PC-9 (cell line): Measurements from ENCODE around the gene VWA5B1. TPM values are rescaled to one million over a fixed set of nuclear protein-coding genes. Genes with fewer than 3 reads are reported as not detected.

Experiments
- BruUV-seq: library from RNA; stranded (reverse); fragments of 400-500 nt; replicated peaks from 2 replicates; lab custom pipeline; 2021; lab: Mats Ljungman, UMichigan
- CTCF ChIA-PET: fragments of 300-600 bp; sonication (Branson Sonifier 250); formaldehyde crosslinking; loops from one replicate; lab custom pipeline; 2022; ENCODE audit warnings: antibody characterized with exemption; lab: Charles Lee
- POLR2A ChIA-PET: fragments of 300-600 bp; sonication (Branson Sonifier 250); formaldehyde crosslinking; loops from one replicate; lab custom pipeline; 2022; ENCODE audit warnings: antibody characterized with exemption; ENCODE audit not compliant: unreplicated experiment; lab: Charles Lee
- DNase-seq, 2 experiments: peaks; one replicate each; pipeline versions ENCODE4 v3.0.0 to v3.0.0-alpha.2; 2015 to 2022; ENCODE audit warnings: mixed read lengths in 1 of 2
- H2AFZ ChIP-seq: fragments of 200-600 bp; sonication (generic); 2 replicates; pipeline ENCODE4 v1.8.1; 2017; ENCODE audit warnings: antibody characterized with exemption
- H3F3A ChIP-seq: fragments of 200-600 bp; sonication (generic); 2 replicates; pipeline ENCODE4 v1.8.1; 2017; ENCODE audit warnings: antibody characterized with exemption, mild to moderate bottlenecking, low read depth; ENCODE audit not compliant: insufficient read depth
- H3K27ac ChIP-seq: fragments of 200-600 bp; sonication (generic); 2 replicates; pipeline ENCODE4 v1.6.1; 2016; ENCODE audit warnings: mixed run types
- H3K27me3 ChIP-seq: fragments of 200-600 bp; sonication (generic); 2 replicates; pipeline ENCODE4 v1.6.1; 2016; ENCODE audit warnings: low read depth, mixed run types; ENCODE audit not compliant: insufficient read depth
- H3K36me3 ChIP-seq: fragments of 200-600 bp; sonication (generic); 2 replicates; pipeline ENCODE4 v1.6.1; 2016; ENCODE audit warnings: low read depth, mixed run types
- H3K4me1 ChIP-seq: fragments of 200-600 bp; sonication (generic); replicated peaks from 2 replicates; pipeline ENCODE4 v1.6.1; 2016; ENCODE audit warnings: mixed run types; ENCODE audit not compliant: insufficient read depth
- H3K4me2 ChIP-seq: fragments of 200-600 bp; sonication (generic); 2 replicates; pipeline ENCODE4 v1.6.1; 2017; ENCODE audit warnings: mixed run types
- H3K4me3 ChIP-seq: fragments of 200-600 bp; sonication (generic); 2 replicates; pipeline ENCODE4 v1.6.1; 2016; ENCODE audit warnings: mixed run types
- H3K79me2 ChIP-seq: fragments of 200-600 bp; sonication (generic); 2 replicates; pipeline ENCODE4 v1.6.1; 2017; ENCODE audit warnings: low read depth, mixed run types
- H3K9me2 ChIP-seq: fragments of 200-600 bp; sonication (generic); 2 replicates; pipeline ENCODE4 v1.8.1; 2017; ENCODE audit warnings: mild to moderate bottlenecking; ENCODE audit not compliant: insufficient read depth
- H3K9me3 ChIP-seq: fragments of 200-600 bp; sonication (generic); 2 replicates; pipeline ENCODE4 v1.8.1; 2016; ENCODE audit warnings: low read depth; ENCODE audit not compliant: insufficient read depth
- H4K20me1 ChIP-seq: fragments of 200-600 bp; sonication (generic); 2 replicates; pipeline ENCODE4 v1.8.1; 2017; ENCODE audit not compliant: insufficient read depth
- EZH2 ChIP-seq: fragments of 200-600 bp; sonication (generic); IDR thresholded peaks from 2 replicates; pipeline ENCODE4 v1.8.0; 2017; ENCODE audit warnings: antibody characterized with exemption, low read depth
- intact Hi-C: fragments of 100-400 bp; cut with micrococcal nuclease; formaldehyde crosslinking; loops from one replicate; pipeline ENCODE4 v1.10.0; 2022; ENCODE audit not compliant: unreplicated experiment
- total RNA-seq: library from RNA; stranded (reverse); gene quantifications from 2 replicates; pipeline ENCODE4 v1.2.3, GENCODE V29; 2021
- TF ChIP-seq, protein P1 (sequence below): fragments of 200-600 bp; sonication (generic); conservative IDR thresholded peaks from 2 replicates; pipeline ENCODE4 v1.6.1; 2017; ENCODE audit warnings: mixed run types, antibody characterized with exemption, mild to moderate bottlenecking, moderate library complexity

Gene VWA5B1
- total RNA-seq, 1 experiment from 2014 or later = not detected

DNA sequence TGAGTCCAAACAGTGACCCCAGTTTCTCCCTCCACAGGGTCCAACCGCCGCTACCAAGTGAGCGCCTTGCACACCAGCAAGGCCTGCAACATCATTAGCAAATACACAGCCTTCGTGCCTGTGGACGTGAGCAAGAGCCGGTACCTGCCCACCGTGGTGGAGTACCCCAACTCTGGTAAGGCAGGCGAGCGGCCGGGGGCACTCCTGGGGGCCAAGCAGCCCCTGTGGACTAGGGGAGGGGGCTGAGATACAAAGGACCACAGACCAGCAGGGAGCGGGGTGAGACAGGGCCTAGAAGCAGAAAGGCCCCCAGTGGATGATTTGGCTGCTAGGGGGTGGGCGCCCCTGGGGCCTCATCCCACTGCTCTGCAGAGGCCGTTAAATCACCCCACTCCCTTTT, 54.7 kb downstream of the VWA5B1 start:
- Histone ChIP-seq H3K9me3 (no peaks in the 10 kb centered on the region), H3K27ac (no peak overlapping the region), H3K4me1 (no peaks in the 10 kb centered on the region), H3K36me3 (no peaks in the 10 kb centered on the region), H3K4me3 (no peak overlapping the region), H4K20me1 (no peaks in the 10 kb centered on the region), H3K27me3 (no peaks in the 10 kb centered on the region), H2AFZ (no peak overlapping the region), H3K4me2 (no peak overlapping the region), H3F3A (no peaks in the 10 kb centered on the region), H3K79me2 (no peaks in the 10 kb centered on the region), H3K9me2 (no peaks in the 10 kb centered on the region)
- ChIA-PET POLR2A (no interaction called here), CTCF (no interaction called here)
- TF ChIP-seq EZH2 = no peak
- no peak for DNase-seq
- intact Hi-C loops = no loop called here
- no TSS peak for BruUV-seq

DNA sequence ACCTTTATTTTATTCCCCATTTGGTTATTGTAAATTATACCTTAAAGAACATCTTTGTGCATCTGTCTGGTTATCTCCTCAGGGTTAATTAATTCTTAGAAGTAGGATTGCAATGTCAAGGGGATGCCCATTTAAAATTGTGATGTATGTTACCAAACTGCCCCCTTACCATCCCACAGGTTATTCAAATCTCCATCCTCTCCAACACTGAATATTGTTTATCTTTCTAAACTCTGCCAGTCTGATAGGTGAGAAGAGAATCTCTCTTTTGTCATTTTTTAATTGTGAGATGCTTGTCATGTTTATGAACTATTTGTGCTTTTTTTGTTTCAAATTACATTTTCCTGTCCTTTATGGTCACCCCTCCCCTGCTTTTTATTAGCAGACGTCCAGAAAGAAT, 55.8 kb downstream of the VWA5B1 start:
- Histone ChIP-seq H3K27ac (no peak overlapping the region), H3K27me3 (no peaks in the 10 kb centered on the region), H3K4me3 (no peak overlapping the region), H4K20me1 (no peaks in the 10 kb centered on the region), H3K4me2 (no peak overlapping the region), H3K4me1 (no peaks in the 10 kb centered on the region), H2AFZ (no peak overlapping the region), H3K79me2 (no peaks in the 10 kb centered on the region), H3F3A (no peaks in the 10 kb centered on the region), H3K9me3 (no peaks in the 10 kb centered on the region), H3K36me3 (no peaks in the 10 kb centered on the region), H3K9me2 (no peaks in the 10 kb centered on the region)
- BruUV-seq = no TSS peak
- POLR2A ChIA-PET = interaction anchor here (0.6 kb wide), 1 partner anchor 433 kb away, joined by 3 read pairs; no protein-coding TSS in a partner anchor
- intact Hi-C loops = no loop called here
- CTCF ChIA-PET = no interaction called here
- TF ChIP-seq, protein P1, sequence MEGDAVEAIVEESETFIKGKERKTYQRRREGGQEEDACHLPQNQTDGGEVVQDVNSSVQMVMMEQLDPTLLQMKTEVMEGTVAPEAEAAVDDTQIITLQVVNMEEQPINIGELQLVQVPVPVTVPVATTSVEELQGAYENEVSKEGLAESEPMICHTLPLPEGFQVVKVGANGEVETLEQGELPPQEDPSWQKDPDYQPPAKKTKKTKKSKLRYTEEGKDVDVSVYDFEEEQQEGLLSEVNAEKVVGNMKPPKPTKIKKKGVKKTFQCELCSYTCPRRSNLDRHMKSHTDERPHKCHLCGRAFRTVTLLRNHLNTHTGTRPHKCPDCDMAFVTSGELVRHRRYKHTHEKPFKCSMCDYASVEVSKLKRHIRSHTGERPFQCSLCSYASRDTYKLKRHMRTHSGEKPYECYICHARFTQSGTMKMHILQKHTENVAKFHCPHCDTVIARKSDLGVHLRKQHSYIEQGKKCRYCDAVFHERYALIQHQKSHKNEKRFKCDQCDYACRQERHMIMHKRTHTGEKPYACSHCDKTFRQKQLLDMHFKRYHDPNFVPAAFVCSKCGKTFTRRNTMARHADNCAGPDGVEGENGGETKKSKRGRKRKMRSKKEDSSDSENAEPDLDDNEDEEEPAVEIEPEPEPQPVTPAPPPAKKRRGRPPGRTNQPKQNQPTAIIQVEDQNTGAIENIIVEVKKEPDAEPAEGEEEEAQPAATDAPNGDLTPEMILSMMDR = no peak
- no peak for DNase-seq

DNA sequence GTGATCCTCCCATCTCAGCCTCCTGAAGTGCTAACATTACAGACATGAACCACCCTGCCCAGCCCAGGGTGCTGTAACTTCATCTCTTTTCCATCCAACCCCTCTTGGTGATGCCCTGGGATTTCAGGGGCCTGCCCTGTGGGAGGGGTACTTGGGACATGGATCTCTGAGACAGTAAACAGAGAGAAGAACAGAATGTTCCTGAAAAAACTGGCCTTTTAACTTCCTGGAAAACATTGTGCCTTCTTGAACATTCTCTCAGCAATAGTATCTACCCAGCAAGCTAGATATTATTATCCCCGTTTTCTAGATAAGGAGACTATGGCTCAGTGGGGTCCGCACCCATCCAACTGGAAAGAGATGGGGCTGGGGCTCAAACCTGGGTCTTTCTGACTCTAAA, 57.0 kb downstream of the VWA5B1 start:
- intact Hi-C loops = no loop called here
- CTCF ChIA-PET = interaction anchor here (0.6 kb wide), 1 partner anchor 239 kb away, joined by 4 read pairs; no protein-coding TSS in a partner anchor
- no peak overlapping the region for H3K4me2 ChIP-seq
- POLR2A ChIA-PET = no interaction called here
- no peak overlapping the region for H2AFZ ChIP-seq
- H3K4me1 ChIP-seq = no peaks in the 10 kb centered on the region
- no peaks in the 10 kb centered on the region for H3K9me3 ChIP-seq
- no peaks in the 10 kb centered on the region for H3K27me3 ChIP-seq
- no peaks in the 10 kb centered on the region for H3K9me2 ChIP-seq
- TF ChIP-seq EZH2 = no peak
- TF ChIP-seq, protein P1 = no peak
- H3K4me3 ChIP-seq = no peak overlapping the region
- DNase-seq = no peak
- no peaks in the 10 kb centered on the region for H4K20me1 ChIP-seq
- H3F3A ChIP-seq = no peaks in the 10 kb centered on the region
- H3K27ac ChIP-seq = no peak overlapping the region
- no peaks in the 10 kb centered on the region for H3K36me3 ChIP-seq
- no peaks in the 10 kb centered on the region for H3K79me2 ChIP-seq
- BruUV-seq = no TSS peak

DNA sequence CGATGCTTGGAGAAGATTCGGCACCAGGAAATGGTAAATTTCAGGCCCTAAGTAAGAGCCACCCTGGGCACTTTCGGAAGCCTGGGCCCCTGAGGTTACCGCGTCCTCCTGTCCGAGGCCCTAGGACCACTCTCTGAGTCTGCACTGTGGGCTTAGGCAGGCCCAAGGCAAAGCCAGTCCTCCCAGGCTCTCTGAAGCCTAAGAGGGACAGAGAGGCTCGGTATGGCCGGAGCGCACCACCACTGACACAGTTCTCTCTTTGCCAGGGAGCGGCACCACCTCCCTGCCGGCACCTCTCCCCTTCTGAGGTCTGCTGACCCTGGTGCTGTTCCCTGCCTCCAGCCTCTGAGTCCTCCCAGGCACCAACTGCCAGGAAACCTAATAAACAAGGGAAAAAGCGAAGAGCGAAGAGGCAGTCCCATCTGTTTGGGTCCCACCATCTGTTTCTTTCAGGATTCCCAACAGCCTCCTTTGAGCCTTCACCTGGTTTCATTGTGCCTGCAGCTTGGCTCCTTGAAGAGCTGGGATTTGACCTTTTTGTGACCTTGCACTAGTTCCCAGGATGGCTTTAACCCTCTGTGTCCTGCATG, 57.7 kb downstream of the VWA5B1 start:
- H3K27ac ChIP-seq = no peak overlapping the region
- TF ChIP-seq, protein P1 = no peak
- no peak for TF ChIP-seq EZH2
- ChIA-PET CTCF (no interaction called here), POLR2A (no interaction called here)
- no peaks in the 10 kb centered on the region for H3K79me2 ChIP-seq
- no peaks in the 10 kb centered on the region for H3K4me1 ChIP-seq
- no peaks in the 10 kb centered on the region for H3K27me3 ChIP-seq
- intact Hi-C loops = no loop called here
- no peaks in the 10 kb centered on the region for H3F3A ChIP-seq
- H3K9me2 ChIP-seq = no peaks in the 10 kb centered on the region
- no peak overlapping the region for H3K4me3 ChIP-seq
- DNase-seq = no peak
- no peaks in the 10 kb centered on the region for H3K9me3 ChIP-seq
- H2AFZ ChIP-seq = no peak overlapping the region
- no peaks in the 10 kb centered on the region for H3K36me3 ChIP-seq
- no peaks in the 10 kb centered on the region for H4K20me1 ChIP-seq
- BruUV-seq = no TSS peak
- no peak overlapping the region for H3K4me2 ChIP-seq
